Bone marrow (tissue), 2 donors: ENCODE data around the gene CDC25B.
"Not testable (repeated sequence)": the region's sequence is repeated elsewhere in the genome, so short reads cannot be mapped to it uniquely, and the experiment has no call there.

Experiments used
- DNase-seq, 2 donors: peaks; one replicate each; lab custom pipeline; 2025; lab: John Stamatoyannopoulos, UW

Gene CDC25B

GRCh38 chr20:3785240-3786125 lies 10.6 kb upstream of the CDC25B start:
- no peak for DNase-seq

GRCh38 chr20:3786126-3786484 lies 10.0 kb upstream of the CDC25B start:
- no peak for DNase-seq

- DNase-seq: peak; percentile 65 to 80
Measured at GRCh38 chr20:3786665-3787323, 9.3 kb upstream of the CDC25B start, which contains the start of gene CENPB. CENPB (minus strand) TSS chr20:3786740; CDS start chr20:3786483, 257 bp downstream.

- DNase-seq: no peak
Measured at GRCh38 chr20:3787324-3788014, 8.6 kb upstream of the CDC25B start.

- no peak for DNase-seq
Measured at GRCh38 chr20:3788685-3789155, 7.4 kb upstream of the CDC25B start.

GRCh38 chr20:3789201-3789600 lies 6.9 kb upstream of the CDC25B start:
- DNase-seq: not testable (repeated sequence)

- not testable (repeated sequence) for DNase-seq
Measured at GRCh38 chr20:3794168-3794567, 1.9 kb upstream of the CDC25B start.

- DNase-seq: no peak
Measured at GRCh38 chr20:3794701-3795420, 1.2 kb upstream of the CDC25B start.

- no peak for DNase-seq
Measured at GRCh38 chr20:3796477-3797225, 541 bp downstream of the CDC25B start.

- DNase-seq: no peak
Measured at GRCh38 chr20:3797226-3797545, 1.1 kb downstream of the CDC25B start.

- DNase-seq: no peak
Measured at GRCh38 chr20:3797592-3798372, 1.7 kb downstream of the CDC25B start.

GRCh38 chr20:3798373-3798768 lies 2.3 kb downstream of the CDC25B start:
- no peak for DNase-seq

GRCh38 chr20:3798908-3799248 lies 2.8 kb downstream of the CDC25B start:
- DNase-seq: no peak

GRCh38 chr20:3800256-3800877 lies 4.3 kb downstream of the CDC25B start:
- no peak for DNase-seq

GRCh38 chr20:3800878-3801260 lies 4.8 kb downstream of the CDC25B start:
- no peak for DNase-seq

- DNase-seq: no peak
Measured at GRCh38 chr20:3801299-3801698, 5.2 kb downstream of the CDC25B start.

- no peak for DNase-seq
Measured at GRCh38 chr20:3801846-3802245, 5.7 kb downstream of the CDC25B start.

- no peak for DNase-seq
Measured at GRCh38 chr20:3802524-3803239, 6.6 kb downstream of the CDC25B start.

- DNase-seq: no peak
Measured at GRCh38 chr20:3803289-3803688, 7.2 kb downstream of the CDC25B start.

- DNase-seq: no peak
Measured at GRCh38 chr20:3803854-3804253, 7.7 kb downstream of the CDC25B start.
